Activated naive CD4-positive, alpha-beta T cell treated with anti-CD3 and anti-CD28 coated beads, Interleukin-2, amount 50 U/mL, for 72 hours (primary cell): ENCODE data around the gene AGR2. TPM values are rescaled to one million over a fixed set of nuclear protein-coding genes. Genes with fewer than 3 reads are reported as not detected.

ENCODE experiments used
- ATAC-seq, 2 donors: fragments of 150-1000 bp; cut with Tn5 transposase; 2 replicates each; pipeline ENCODE4 v1.10.0; 2021; ENCODE audit warnings: mild to moderate bottlenecking in 2 of 2, moderate library complexity in 2 of 2
- DNase-seq, 2 donors: peaks; one replicate each; pipeline ENCODE4 v3.0.0; 2021 to 2022; ENCODE audit warnings: low spot score in 2 of 2
- H3K27ac Mint-ChIP-seq, 2 donors: one replicate each; pipeline ENCODE4 v1.8.0; 2022; ENCODE audit warnings: mild to moderate bottlenecking in 2 of 2, mixed read lengths in 2 of 2
- H3K36me3 Mint-ChIP-seq, 2 donors: one replicate each; pipeline ENCODE4 v1.8.0; 2022; ENCODE audit warnings: mixed read lengths in 2 of 2
- H3K9me3 Mint-ChIP-seq, 2 donors: one replicate each; pipeline ENCODE4 v1.8.0; 2022; ENCODE audit warnings: mixed read lengths in 2 of 2
- total RNA-seq, 2 donors: library from RNA; stranded (reverse); gene quantifications; one replicate each; pipeline ENCODE4 v1.2.3, GENCODE V29; 2022

AGR2 gene
- total RNA-seq, 2 donors from 2014 or later: not detected

- H3K27ac Mint-ChIP-seq: no peak overlapping the region
- no peak for ATAC-seq
- no peaks in the 10 kb centered on the region for H3K36me3 Mint-ChIP-seq
- no peaks in the 10 kb centered on the region for H3K9me3 Mint-ChIP-seq
- DNase-seq: no peak
Observed at GRCh38 chr7:16762177-16762576, 42.6 kb downstream of the AGR2 start.

GRCh38 chr7:16759840-16760239 is 45.0 kb downstream of the AGR2 start:
- Mint-ChIP-seq H3K9me3 (no peaks in the 10 kb centered on the region), H3K27ac (no peak overlapping the region), H3K36me3 (peaks cover 0 to 1% of the 10 kb centered on the region in 2 donors)
- ATAC-seq (peak in 1 of 2 donors; percentile 37), DNase-seq (no peak)

GRCh38 chr7:16758631-16759611 is 45.9 kb downstream of the AGR2 start:
- no peak for ATAC-seq
- H3K27ac Mint-ChIP-seq: no peak overlapping the region
- H3K36me3 Mint-ChIP-seq: peaks cover 7 to 8% of the 10 kb centered on the region in 2 donors
- H3K9me3 Mint-ChIP-seq: no peaks in the 10 kb centered on the region
- no peak for DNase-seq

GRCh38 chr7:16758036-16758435 is 46.8 kb downstream of the AGR2 start:
- Mint-ChIP-seq H3K9me3 (no peaks in the 10 kb centered on the region), H3K27ac (no peak overlapping the region), H3K36me3 (peaks cover 7 to 8% of the 10 kb centered on the region in 2 donors)
- ATAC-seq: no peak
- DNase-seq: no peak

GRCh38 chr7:16755397-16755796 is 49.4 kb downstream of the AGR2 start:
- H3K9me3 Mint-ChIP-seq: no peaks in the 10 kb centered on the region
- no peak for DNase-seq
- ATAC-seq: no peak
- H3K27ac Mint-ChIP-seq: no peak overlapping the region
- peaks cover 7 to 8% of the 10 kb centered on the region in 2 donors for H3K36me3 Mint-ChIP-seq

- no peak for ATAC-seq
- Mint-ChIP-seq H3K9me3 (no peaks in the 10 kb centered on the region), H3K36me3 (peaks cover 7 to 8% of the 10 kb centered on the region in 2 donors)
Observed at GRCh38 chr7:16754856-16755317, 49.9 kb downstream of the AGR2 start.

GRCh38 chr7:16753932-16754855 is 50.6 kb downstream of the AGR2 start:
- ATAC-seq (peak; percentile 11 to 28), DNase-seq (peak in 1 of 2 donors; percentile 17)
- no peaks in the 10 kb centered on the region for H3K9me3 Mint-ChIP-seq
- peaks cover 7 to 8% of the 10 kb centered on the region in 2 donors for H3K36me3 Mint-ChIP-seq
- H3K27ac Mint-ChIP-seq: no peak overlapping the region

More at GRCh38 chr7:16754856-16755317, 49.9 kb downstream of the AGR2 start:
- DNase-seq: no peak
- H3K27ac Mint-ChIP-seq: no peak overlapping the region

GRCh38 chr7:16753102-16753931 is 51.5 kb downstream of the AGR2 start, which contains the start of gene TSPAN13:
TSS of gene TSPAN13 (plus strand) at chr7:16753755. CDS start at chr7:16753968, 213 bp downstream.
- DNase-seq (peak; percentile 59 to 77), ATAC-seq (peak; percentile 90 to 99)
- H3K9me3 Mint-ChIP-seq: no peaks in the 10 kb centered on the region
- no peak within 1 kb of the TSS for H3K27ac Mint-ChIP-seq
- peaks cover 7 to 8% of the 10 kb centered on the region in 2 donors for H3K36me3 Mint-ChIP-seq

GRCh38 chr7:16747102-16747501 is 57.7 kb downstream of the AGR2 start:
- ATAC-seq (no peak), DNase-seq (no peak)
- Mint-ChIP-seq H3K9me3 (no peaks in the 10 kb centered on the region), H3K36me3 (no peaks in the 10 kb centered on the region), H3K27ac (no peak overlapping the region)

- DNase-seq: no peak
- H3K9me3 Mint-ChIP-seq: no peaks in the 10 kb centered on the region
Observed at GRCh38 chr7:16745645-16746044, 59.2 kb downstream of the AGR2 start.

GRCh38 chr7:16744518-16745250 is 60.1 kb downstream of the AGR2 start:
- H3K9me3 Mint-ChIP-seq: no peaks in the 10 kb centered on the region
- no peaks in the 10 kb centered on the region for H3K36me3 Mint-ChIP-seq
- no peak for ATAC-seq
- H3K27ac Mint-ChIP-seq: no peak overlapping the region
- no peak for DNase-seq

More at GRCh38 chr7:16745645-16746044, 59.2 kb downstream of the AGR2 start:
- H3K27ac Mint-ChIP-seq: no peak overlapping the region
- no peaks in the 10 kb centered on the region for H3K36me3 Mint-ChIP-seq
- peak in 1 of 2 donors; percentile 34 for ATAC-seq

- Mint-ChIP-seq H3K27ac (no peak overlapping the region), H3K36me3 (no peaks in the 10 kb centered on the region), H3K9me3 (no peaks in the 10 kb centered on the region)
- ATAC-seq: no peak
- no peak for DNase-seq
Observed at GRCh38 chr7:16743236-16743635, 61.6 kb downstream of the AGR2 start.

- Mint-ChIP-seq H3K27ac (no peak overlapping the region), H3K36me3 (no peaks in the 10 kb centered on the region), H3K9me3 (no peaks in the 10 kb centered on the region)
- DNase-seq: no peak
- ATAC-seq: no peak
Observed at GRCh38 chr7:16742547-16742946, 62.3 kb downstream of the AGR2 start.
